ENCODE measurements around the gene OR51S1.
"Not testable (repeated sequence)": the region's sequence is repeated elsewhere in the genome, so short reads cannot be mapped to it uniquely, and the experiment has no call there.

OR51S1 gene

GRCh38 chr11:4862447-4863236, 13.6 kb upstream of the OR51S1 start:
- H4K8ac ChIP-seq (ENCODE audit: low read depth, low read length), result no peak overlapping the region
- H2BK120ac ChIP-seq (ENCODE audit: low read depth, low read length), result no peak overlapping the region
- no peak overlapping the region for H3K9ac ChIP-seq (ENCODE audit: low read length)
- no peaks in the 10 kb centered on the region for H3K27me3 ChIP-seq (ENCODE audit: insufficient read depth, low read length, poor library complexity)
- H3K79me2 ChIP-seq (ENCODE audit: control insufficient read depth, insufficient read depth, low read length), result no peaks in the 10 kb centered on the region
- no peak overlapping the region for H3K4me3 ChIP-seq (ENCODE audit: low read length)
- no peak overlapping the region for H2BK5ac ChIP-seq (ENCODE audit: low read length)
- no peaks in the 10 kb centered on the region for H3K4me1 ChIP-seq (ENCODE audit: control insufficient read depth, low read depth, low read length)
- no peak overlapping the region for H4K5ac ChIP-seq (ENCODE audit: low read length)
- H2AK5ac ChIP-seq (ENCODE audit: low read length), result no peak overlapping the region
- H3K18ac ChIP-seq (ENCODE audit: low read length), result no peak overlapping the region
- H3K4me2 ChIP-seq (ENCODE audit: low read length), result no peak overlapping the region
- H3K23ac ChIP-seq (ENCODE audit: low read length), result no peak overlapping the region
- peak; percentile 4 for DNase-seq
- H3K4ac ChIP-seq (ENCODE audit: low read depth, low read length), result no peak overlapping the region
- H3K56ac ChIP-seq (ENCODE audit: low read length), result no peak overlapping the region
- no peaks in the 10 kb centered on the region for H3K79me1 ChIP-seq (ENCODE audit: low read length)
- no peak overlapping the region for H3K27ac ChIP-seq (ENCODE audit: low read depth, low read length)
- no peaks in the 10 kb centered on the region for H3K36me3 ChIP-seq (ENCODE audit: control insufficient read depth, insufficient read depth, low read length)
- H2BK15ac ChIP-seq (replicated peaks; ENCODE audit: low read depth), result no peak overlapping the region

GRCh38 chr11:4854286-4854685, 5.3 kb upstream of the OR51S1 start:
- not testable (repeated sequence) for H3K9ac ChIP-seq (ENCODE audit: low read length); H3K4me2 ChIP-seq (ENCODE audit: low read length); H2BK15ac ChIP-seq (replicated peaks; ENCODE audit: low read depth); H3K4me1 ChIP-seq (ENCODE audit: control insufficient read depth, low read depth, low read length); H2BK5ac ChIP-seq (ENCODE audit: low read length); H2BK120ac ChIP-seq (ENCODE audit: low read depth, low read length); H3K18ac ChIP-seq (ENCODE audit: low read length); H3K79me2 ChIP-seq (ENCODE audit: control insufficient read depth, insufficient read depth, low read length); H2AK5ac ChIP-seq (ENCODE audit: low read length); H3K27me3 ChIP-seq (ENCODE audit: insufficient read depth, low read length, poor library complexity); H3K4ac ChIP-seq (ENCODE audit: low read depth, low read length); DNase-seq; H3K56ac ChIP-seq (ENCODE audit: low read length); H4K5ac ChIP-seq (ENCODE audit: low read length); H4K8ac ChIP-seq (ENCODE audit: low read depth, low read length); H3K79me1 ChIP-seq (ENCODE audit: low read length); H3K27ac ChIP-seq (ENCODE audit: low read depth, low read length); H3K4me3 ChIP-seq (ENCODE audit: low read length); H3K23ac ChIP-seq (ENCODE audit: low read length); H3K36me3 ChIP-seq (ENCODE audit: control insufficient read depth, insufficient read depth, low read length)
- WGBS (ENCODE audit: extremely low coverage, insufficient coverage, low lambda C conversion rate), result no CpG with 5 or more reads among the region's 7 CpGs

GRCh38 chr11:4851033-4851432, 2.0 kb upstream of the OR51S1 start:
- Histone ChIP-seq H2BK15ac (replicated peaks; ENCODE audit: low read depth) (no peak overlapping the region), H3K4me3 (ENCODE audit: low read length) (no peak overlapping the region), H3K36me3 (ENCODE audit: control insufficient read depth, insufficient read depth, low read length) (no peaks in the 10 kb centered on the region), H3K4me1 (ENCODE audit: control insufficient read depth, low read depth, low read length) (no peaks in the 10 kb centered on the region), H2BK120ac (ENCODE audit: low read depth, low read length) (no peak overlapping the region), H3K79me1 (ENCODE audit: low read length) (no peaks in the 10 kb centered on the region), H3K4me2 (ENCODE audit: low read length) (no peak overlapping the region), H3K27me3 (ENCODE audit: insufficient read depth, low read length, poor library complexity) (no peaks in the 10 kb centered on the region), H3K4ac (ENCODE audit: low read depth, low read length) (no peak overlapping the region), H3K23ac (ENCODE audit: low read length) (no peak overlapping the region), H3K27ac (ENCODE audit: low read depth, low read length) (no peak overlapping the region), H3K79me2 (ENCODE audit: control insufficient read depth, insufficient read depth, low read length) (no peaks in the 10 kb centered on the region), H3K56ac (ENCODE audit: low read length) (no peak overlapping the region), H2AK5ac (ENCODE audit: low read length) (no peak overlapping the region), H3K9ac (ENCODE audit: low read length) (no peak overlapping the region), H4K8ac (ENCODE audit: low read depth, low read length) (no peak overlapping the region), H2BK5ac (ENCODE audit: low read length) (no peak overlapping the region), H3K18ac (ENCODE audit: low read length) (no peak overlapping the region), H4K5ac (ENCODE audit: low read length) (no peak overlapping the region)
- DNase-seq, result peak; percentile 60
- no CpG with 5 or more reads among the region's 4 CpGs for WGBS (ENCODE audit: extremely low coverage, insufficient coverage, low lambda C conversion rate)

DNA sequence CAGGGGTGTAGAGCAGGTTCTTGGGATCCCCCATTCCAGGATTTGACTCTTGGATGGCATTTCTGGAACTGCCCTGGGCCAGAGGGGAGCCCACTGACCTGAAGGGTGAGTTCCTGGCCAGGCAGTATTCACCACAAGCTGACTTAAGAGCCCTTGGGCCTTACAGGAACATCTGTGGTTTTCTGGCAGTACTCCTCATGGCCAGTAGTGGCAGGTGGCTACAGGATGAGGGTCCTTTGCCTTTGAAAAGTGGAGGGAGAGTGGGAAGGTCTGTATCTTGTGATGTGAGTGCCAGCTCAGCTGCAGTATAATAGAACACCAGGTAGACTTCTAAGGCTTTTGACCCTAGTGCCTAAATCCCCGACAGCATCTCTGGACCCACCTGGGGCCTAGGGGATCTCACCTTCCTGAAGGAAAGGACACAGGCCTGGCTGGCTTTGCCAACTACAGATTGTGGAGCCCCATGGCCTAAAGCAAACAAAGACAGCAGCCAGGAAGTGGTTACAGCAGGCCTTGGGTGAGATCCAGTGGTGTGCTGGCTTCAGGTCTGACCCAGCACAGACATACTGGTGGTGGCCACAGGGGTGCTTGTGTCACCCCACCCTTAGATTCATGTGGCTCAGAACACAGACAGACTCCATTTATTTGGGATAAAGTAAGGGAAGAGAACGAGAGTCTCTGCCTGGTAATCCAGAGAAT, 9.0 kb downstream of the OR51S1 start:
- Histone ChIP-seq H2BK5ac (ENCODE audit: low read length) (no peak overlapping the region), H4K5ac (ENCODE audit: low read length) (no peak overlapping the region), H3K27me3 (ENCODE audit: insufficient read depth, low read length, poor library complexity) (no peaks in the 10 kb centered on the region), H3K56ac (ENCODE audit: low read length) (no peak overlapping the region), H3K4me3 (ENCODE audit: low read length) (no peak overlapping the region), H3K4me1 (ENCODE audit: control insufficient read depth, low read depth, low read length) (no peaks in the 10 kb centered on the region), H3K4ac (ENCODE audit: low read depth, low read length) (no peak overlapping the region), H2BK15ac (replicated peaks; ENCODE audit: low read depth) (no peak overlapping the region), H3K79me1 (ENCODE audit: low read length) (no peaks in the 10 kb centered on the region), H3K9ac (ENCODE audit: low read length) (no peak overlapping the region), H4K8ac (ENCODE audit: low read depth, low read length) (no peak overlapping the region), H3K36me3 (ENCODE audit: control insufficient read depth, insufficient read depth, low read length) (no peaks in the 10 kb centered on the region), H3K27ac (ENCODE audit: low read depth, low read length) (no peak overlapping the region), H2BK120ac (ENCODE audit: low read depth, low read length) (no peak overlapping the region), H2AK5ac (ENCODE audit: low read length) (no peak overlapping the region), H3K23ac (ENCODE audit: low read length) (no peak overlapping the region), H3K79me2 (ENCODE audit: control insufficient read depth, insufficient read depth, low read length) (no peaks in the 10 kb centered on the region), H3K18ac (ENCODE audit: low read length) (no peak overlapping the region), H3K4me2 (ENCODE audit: low read length) (no peak overlapping the region)
- no CpG with 5 or more reads among the region's 2 CpGs for WGBS (ENCODE audit: extremely low coverage, insufficient coverage, low lambda C conversion rate)
- peak; percentile 17 for DNase-seq

DNA sequence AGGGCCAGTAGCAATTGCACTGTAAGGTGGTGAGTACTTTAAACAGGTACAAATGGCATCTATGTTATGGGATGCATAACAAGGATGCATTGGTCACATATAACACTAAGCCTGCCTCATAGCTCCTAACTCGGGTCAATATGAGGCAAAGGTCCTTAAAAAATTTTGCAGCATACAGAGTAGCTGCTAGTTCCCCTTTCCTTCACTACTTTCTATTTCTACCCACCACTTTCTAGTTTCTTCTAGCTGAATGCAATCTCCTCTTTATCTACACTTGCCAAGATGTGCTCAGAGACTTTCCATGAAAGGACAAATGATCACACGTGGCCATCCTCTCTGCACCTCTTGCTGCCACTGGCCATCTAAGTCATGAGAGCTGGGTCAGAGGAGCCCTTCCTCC, 18.1 kb downstream of the OR51S1 start:
- H3K27me3 ChIP-seq (ENCODE audit: insufficient read depth, low read length, poor library complexity), result no peaks in the 10 kb centered on the region
- no peak overlapping the region for H2BK15ac ChIP-seq (replicated peaks; ENCODE audit: low read depth)
- no peak overlapping the region for H3K27ac ChIP-seq (ENCODE audit: low read depth, low read length)
- no peak overlapping the region for H2BK120ac ChIP-seq (ENCODE audit: low read depth, low read length)
- no peak overlapping the region for H3K18ac ChIP-seq (ENCODE audit: low read length)
- no peak overlapping the region for H3K4ac ChIP-seq (ENCODE audit: low read depth, low read length)
- WGBS (ENCODE audit: extremely low coverage, insufficient coverage, low lambda C conversion rate), result no CpG with 5 or more reads among the region's 2 CpGs
- DNase-seq, result no peak
- H3K79me2 ChIP-seq (ENCODE audit: control insufficient read depth, insufficient read depth, low read length), result no peaks in the 10 kb centered on the region
- H3K9ac ChIP-seq (ENCODE audit: low read length), result no peak overlapping the region
- H2AK5ac ChIP-seq (ENCODE audit: low read length), result no peak overlapping the region
- no peaks in the 10 kb centered on the region for H3K36me3 ChIP-seq (ENCODE audit: control insufficient read depth, insufficient read depth, low read length)
- no peak overlapping the region for H3K56ac ChIP-seq (ENCODE audit: low read length)
- no peak overlapping the region for H3K4me3 ChIP-seq (ENCODE audit: low read length)
- H4K8ac ChIP-seq (ENCODE audit: low read depth, low read length), result no peak overlapping the region
- H3K4me1 ChIP-seq (ENCODE audit: control insufficient read depth, low read depth, low read length), result no peaks in the 10 kb centered on the region
- H3K23ac ChIP-seq (ENCODE audit: low read length), result no peak overlapping the region
- no peak overlapping the region for H3K4me2 ChIP-seq (ENCODE audit: low read length)
- H3K79me1 ChIP-seq (ENCODE audit: low read length), result no peaks in the 10 kb centered on the region
- no peak overlapping the region for H4K5ac ChIP-seq (ENCODE audit: low read length)
- no peak overlapping the region for H2BK5ac ChIP-seq (ENCODE audit: low read length)
